SHP77 (cell line): ENCODE results near the gene INSR.
"Not testable (repeated sequence)": the region's sequence is repeated elsewhere in the genome, so short reads cannot be mapped to it uniquely, and the experiment has no call there.

ENCODE experiments used
- DNase-seq, 2 experiments: peaks; one replicate each; lab custom pipeline; 2025; lab: John Stamatoyannopoulos, UW

Gene INSR

GRCh38 chr19:7258041-7258839 lies 36.0 kb downstream of the INSR start:
- DNase-seq, result no peak

GRCh38 chr19:7257148-7258040 lies 36.8 kb downstream of the INSR start:
- no peak for DNase-seq

GRCh38 chr19:7255631-7256030 lies 38.6 kb downstream of the INSR start:
- DNase-seq, result no peak

DNA sequence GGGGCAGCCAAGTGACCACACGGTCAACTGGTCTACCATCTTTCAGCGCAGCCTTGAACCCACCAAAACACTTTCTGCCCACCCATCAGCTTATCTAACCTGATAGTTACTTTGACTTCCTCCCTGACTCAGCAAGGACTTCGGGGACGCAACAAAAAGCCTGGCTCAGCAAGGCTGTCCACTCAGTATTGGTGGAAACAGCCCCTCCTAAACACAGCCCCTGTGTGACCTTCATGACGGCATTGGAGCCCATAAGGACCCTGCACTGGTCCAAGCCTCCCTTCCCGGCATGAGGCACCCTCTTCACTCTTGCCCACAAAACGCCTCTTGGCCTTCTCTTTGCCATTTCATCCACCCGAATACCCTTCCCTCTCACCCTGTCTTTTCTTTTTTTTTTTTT lies 39.1 kb downstream of the INSR start:
- DNase-seq, result no peak

GRCh38 chr19:7254590-7254989 lies 39.6 kb downstream of the INSR start:
- no peak for DNase-seq

- DNase-seq, result no peak
Observed at GRCh38 chr19:7252364-7252763, 41.9 kb downstream of the INSR start.

DNA sequence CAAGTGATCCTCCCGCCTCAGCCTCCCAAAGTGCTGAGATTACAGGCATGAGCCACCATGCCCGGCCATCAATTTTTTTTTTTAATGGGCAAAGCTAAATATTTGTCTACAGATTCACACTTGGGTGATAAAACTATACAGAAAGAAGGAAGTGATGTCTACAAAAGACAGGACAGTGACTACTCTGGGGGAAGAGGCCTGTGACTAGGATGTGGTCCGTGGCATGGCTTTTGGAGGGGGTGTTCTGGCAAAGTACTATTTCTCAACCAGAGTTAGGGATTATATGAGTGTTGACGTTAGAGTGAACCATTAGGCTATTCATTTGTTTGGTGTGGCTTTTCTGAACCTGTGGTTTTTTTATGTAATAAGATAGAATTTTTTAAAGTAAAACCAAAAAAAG lies 42.7 kb downstream of the INSR start:
- DNase-seq, result no peak

- DNase-seq, result no peak
Observed at GRCh38 chr19:7250951-7251350, 43.3 kb downstream of the INSR start.

- DNase-seq, result no peak
Observed at GRCh38 chr19:7250057-7250596, 44.1 kb downstream of the INSR start.

DNA sequence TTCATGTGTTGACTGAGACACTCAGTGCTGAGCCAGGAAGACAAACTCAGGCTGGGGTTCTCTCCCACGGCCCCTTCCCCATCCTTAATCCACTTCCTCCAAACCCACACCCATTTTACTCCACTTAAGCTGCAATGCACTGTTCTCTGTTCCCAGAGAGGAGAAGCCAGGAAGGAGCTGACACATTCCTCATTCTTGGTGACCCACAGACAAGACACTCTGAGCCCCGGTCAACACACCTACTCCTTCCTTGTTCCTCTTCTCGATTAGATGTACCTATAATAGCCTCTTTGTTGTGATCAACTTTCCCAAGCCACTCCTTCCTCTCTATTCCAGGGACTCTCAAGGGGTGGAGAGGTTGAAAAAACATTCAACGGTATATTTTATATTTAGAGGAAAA lies 47.1 kb downstream of the INSR start:
- DNase-seq, result no peak

- no peak for DNase-seq
Observed at GRCh38 chr19:7246601-7247000, 47.6 kb downstream of the INSR start.

DNA sequence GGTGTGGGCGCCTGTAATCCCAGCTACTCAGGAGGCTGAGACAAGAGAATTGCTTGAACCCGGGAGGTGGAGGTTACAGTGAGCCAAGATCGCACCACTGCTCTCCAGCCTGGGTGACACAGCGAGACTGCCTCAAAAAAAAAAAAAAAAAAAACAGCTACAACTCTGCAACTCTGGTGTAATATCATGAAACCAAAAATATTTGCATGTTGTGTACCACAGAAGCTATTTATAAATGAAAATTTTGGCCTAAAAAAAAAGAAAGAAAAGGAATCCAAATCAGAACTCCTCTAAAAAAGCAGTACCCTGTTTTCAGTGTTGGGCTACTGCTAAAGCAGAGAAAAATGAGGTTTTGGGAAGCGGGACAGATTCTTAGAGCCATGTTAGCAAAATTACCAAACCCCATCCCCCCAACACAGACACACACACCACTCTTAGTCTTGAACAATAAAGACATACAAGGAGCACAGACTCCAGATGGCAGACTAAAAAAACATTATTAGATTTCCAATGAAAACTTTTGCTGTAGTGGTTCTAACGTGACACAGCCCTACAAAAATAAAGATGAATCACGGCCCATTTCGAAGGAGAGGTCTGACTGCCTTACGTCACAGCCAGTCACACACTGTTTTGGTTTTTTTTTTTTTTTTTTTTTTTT lies 51.5 kb downstream of the INSR start:
- DNase-seq, result no peak

DNA sequence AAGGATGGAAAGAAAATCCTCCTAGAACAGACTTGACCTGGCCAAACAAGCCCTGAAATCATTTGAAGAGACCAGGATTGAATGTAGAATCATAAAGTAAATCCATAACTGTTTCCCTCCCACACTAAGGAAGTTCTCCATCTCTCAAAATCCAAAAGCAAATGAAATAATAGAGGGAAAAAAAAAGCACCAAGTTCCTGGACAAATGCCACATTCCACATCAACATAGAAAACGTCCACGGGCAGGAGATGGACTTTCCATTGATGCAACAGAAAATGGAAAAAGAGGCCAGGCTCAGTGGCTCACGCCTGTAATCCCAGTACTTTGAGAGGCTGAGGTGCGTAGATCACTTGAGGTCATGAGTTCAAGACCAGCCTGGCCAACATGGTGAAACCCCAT lies 56.2 kb downstream of the INSR start:
- DNase-seq, result no peak

DNA sequence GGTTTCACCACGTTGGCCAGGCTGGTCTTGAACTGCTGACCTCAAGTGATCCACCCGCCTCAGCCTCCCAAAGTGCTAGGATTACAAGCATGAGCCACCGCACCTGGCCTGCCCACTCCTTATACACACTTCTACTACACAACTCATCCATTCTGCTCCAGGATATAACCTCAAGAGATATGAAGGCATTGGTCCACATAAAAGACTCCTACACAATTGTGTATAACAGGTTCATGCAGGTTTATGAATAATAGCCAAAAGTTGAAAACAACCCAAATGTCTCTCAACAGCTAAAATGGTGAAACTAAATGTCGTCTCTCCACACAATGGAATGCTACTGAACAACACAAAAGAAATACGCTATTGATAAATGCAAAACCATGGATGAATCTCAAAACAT lies 58.1 kb downstream of the INSR start:
- DNase-seq, result no peak

GRCh38 chr19:7230826-7231225 lies 63.4 kb downstream of the INSR start:
- no peak for DNase-seq

DNA sequence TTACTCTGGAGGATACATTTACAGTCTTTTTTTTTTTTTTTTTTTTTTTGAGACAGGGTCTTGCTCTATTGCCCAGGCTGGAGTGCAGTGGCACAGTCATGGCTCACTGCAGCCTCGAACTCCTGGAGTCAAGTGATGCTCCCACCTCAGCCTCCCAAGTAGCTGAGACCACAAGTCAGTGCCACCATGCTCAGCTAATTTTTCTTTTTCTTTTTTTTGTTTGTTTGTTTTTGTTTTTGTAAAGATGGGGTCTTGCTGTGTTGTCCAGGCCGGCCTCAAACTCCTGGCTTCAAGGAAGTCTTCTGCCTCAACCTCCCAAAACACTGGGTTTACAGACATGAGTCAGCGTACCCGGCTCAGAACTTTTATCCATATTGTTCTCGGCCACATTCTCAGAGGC lies 64.5 kb downstream of the INSR start:
- no peak for DNase-seq

DNA sequence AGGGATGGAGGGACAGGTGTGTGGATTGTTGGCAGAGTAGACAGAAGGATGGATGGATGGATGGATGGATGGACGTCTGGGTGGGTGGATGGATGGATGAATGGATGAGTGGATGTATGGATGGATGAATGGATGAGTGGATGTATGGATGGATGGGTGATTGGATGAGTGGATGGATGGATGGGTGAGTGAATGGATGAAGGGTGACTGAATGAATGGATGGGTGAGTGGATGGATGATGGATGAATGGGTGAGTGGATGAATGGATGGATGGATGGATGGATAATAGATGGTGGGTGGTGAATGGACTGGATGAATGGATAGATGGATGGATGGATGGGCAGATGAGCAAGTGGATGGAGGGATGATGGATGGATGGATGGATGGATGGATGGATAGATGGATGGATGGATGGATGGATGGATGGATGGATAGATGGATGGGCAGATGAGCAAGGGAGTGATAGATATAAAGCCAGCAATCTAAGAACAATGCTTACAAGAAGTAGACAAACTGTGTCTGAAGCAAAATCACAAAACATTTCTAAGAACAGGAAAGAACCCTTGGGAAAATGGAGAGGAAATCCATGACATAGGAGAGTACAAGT lies 65.2 kb downstream of the INSR start:
- no peak for DNase-seq

GRCh38 chr19:7227735-7228134 lies 66.5 kb downstream of the INSR start:
- DNase-seq, result no peak

DNA sequence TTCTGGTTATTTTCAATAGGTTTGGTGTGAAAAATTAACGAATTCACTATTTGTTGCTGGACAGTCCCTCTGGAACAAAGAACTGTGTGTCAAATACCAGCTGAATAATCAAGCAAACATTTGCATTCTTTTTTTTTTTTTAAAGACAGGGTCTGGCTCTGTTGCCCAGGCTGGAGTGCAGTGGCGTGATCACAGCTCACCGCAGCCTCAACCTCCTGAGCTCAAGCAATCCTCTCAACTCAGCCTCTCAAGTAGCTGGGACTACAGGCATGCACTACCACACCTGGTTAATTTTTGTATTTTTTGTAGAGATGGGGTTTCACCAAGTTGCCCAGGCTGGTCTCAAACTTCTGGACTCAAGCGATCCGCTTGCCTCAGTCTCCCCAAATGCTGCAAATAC lies 67.1 kb downstream of the INSR start:
- DNase-seq, result not testable (repeated sequence)

DNA sequence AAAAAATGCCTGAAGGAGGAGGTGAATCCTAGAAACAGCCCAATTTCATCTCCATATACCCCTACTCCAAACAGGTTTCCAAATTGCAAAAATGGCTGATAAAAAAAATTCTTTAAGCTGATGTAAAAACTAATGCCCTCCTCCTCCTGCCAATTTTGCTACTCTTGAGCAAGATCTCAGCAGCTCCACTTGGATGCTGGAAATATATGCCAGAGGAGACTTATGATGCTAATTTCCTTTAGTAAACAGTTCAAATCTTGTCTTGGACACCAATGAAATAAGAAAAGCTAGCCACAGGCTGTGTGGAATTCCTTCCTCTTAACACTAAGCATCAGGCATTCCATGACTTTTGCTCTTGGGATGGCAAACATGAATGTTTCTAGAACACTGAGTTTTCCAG lies 67.5 kb downstream of the INSR start:
- no peak for DNase-seq

GRCh38 chr19:7225741-7226140 lies 68.5 kb downstream of the INSR start:
- no peak for DNase-seq

DNA sequence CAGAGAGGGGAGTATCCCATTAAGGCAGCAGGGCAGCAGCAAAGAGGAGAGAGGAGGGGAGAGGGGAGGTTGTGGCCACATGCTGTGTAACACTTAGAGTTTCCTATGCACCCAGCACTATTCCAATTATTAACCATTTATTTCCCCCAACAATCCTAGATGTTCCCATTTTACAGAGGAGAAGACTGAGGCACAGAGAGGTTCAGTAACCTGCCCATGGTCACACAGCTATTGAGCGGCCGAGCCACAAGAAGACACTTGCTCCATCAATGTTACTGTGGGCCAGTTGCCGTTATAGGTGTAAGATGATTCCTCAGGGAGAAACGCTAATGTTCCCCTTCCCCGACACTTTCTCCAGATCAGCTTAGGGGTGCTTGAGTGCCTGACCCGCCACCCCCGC lies 69.2 kb downstream of the INSR start:
- no peak for DNase-seq
